ENCODE data around the gene KLHL36. TPM values are rescaled to one million over a fixed set of nuclear protein-coding genes. Genes with fewer than 3 reads are reported as not detected.

KLHL36 gene
- total RNA-seq, 1 experiment from 2014 or later = 46.0 TPM

DNA sequence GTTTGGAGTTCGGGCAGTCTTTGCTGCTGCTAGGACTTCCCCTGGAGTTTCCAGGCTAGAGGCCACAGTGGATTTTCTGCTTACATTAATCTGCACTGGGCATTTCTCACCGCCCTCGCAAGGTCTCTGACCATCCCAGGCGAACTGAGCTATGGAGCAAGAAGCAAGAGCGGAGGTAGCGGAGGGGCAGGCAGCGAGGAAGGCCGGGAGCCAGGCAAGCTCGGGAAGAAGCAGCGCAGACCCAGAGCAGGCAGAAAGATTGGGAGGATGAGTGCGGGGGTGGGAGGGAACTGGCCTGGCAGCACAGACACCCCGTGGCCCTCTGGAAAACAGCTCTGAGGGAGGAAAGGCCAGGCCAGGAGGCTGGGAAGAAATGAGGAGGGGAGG, 34.2 kb upstream of the KLHL36 start:
- POLR2A ChIA-PET = no interaction called here
- no TSS peak for BruUV-seq (replicated peaks)

GRCh38 chr16:84614623-84614967, 33.7 kb upstream of the KLHL36 start:
- Histone ChIP-seq H3K27me3 (ENCODE audit: control insufficient read depth, insufficient read depth, low read length) (no peaks in the 10 kb centered on the region), H3K36me3 (ENCODE audit: control insufficient read depth, insufficient read depth, low read length) (peaks cover 4% of the 10 kb centered on the region), H3K9me3 (ENCODE audit: control insufficient read depth, insufficient read depth, low read depth, low read length) (no peaks in the 10 kb centered on the region), H3K4me3 (ENCODE audit: low read depth in 2 of 2, low read length in 2 of 2) (peak overlapping the region in 1 of 2 experiments; percentile 84; a peak in 2 of 4 replicates), H3K4me1 (ENCODE audit: control insufficient read depth, insufficient read depth, low read length) (peaks cover 36% of the 10 kb centered on the region), H3K27ac (ENCODE audit: low read length) (peak overlapping the region; percentile 54; the same call in 1 of the 2 replicates)
- no peak for DNase-seq (ENCODE audit: low read depth, low spot score)
- ChIA-PET POLR2A (no interaction called here), CTCF (interaction anchor here (0.5 kb wide), 1 partner anchor 121 kb away, joined by 6 read pairs; no protein-coding TSS in a partner anchor)
- in situ Hi-C loops (cut with HindIII; ENCODE audit: low pct_unique_long_range_greater_than_20kb, low sequenced_read_pairs) (no loop called here), intact Hi-C loops (cut with micrococcal nuclease; ENCODE audit: unreplicated experiment) (no loop called here)
- TF ChIP-seq SIN3A (IDR thresholded peaks at IDR 0.05; ENCODE audit: borderline replicate concordance, insufficient read depth, low read depth, low read length) (no peak), POLR2AphosphoS5 (IDR thresholded peaks at IDR 0.05; ENCODE audit: low read depth, low read length) (no peak), TCF7L2 (IDR thresholded peaks at IDR 0.05; ENCODE audit: low read depth, low read length) (no peak)
- TF ChIP-seq, protein P1, sequence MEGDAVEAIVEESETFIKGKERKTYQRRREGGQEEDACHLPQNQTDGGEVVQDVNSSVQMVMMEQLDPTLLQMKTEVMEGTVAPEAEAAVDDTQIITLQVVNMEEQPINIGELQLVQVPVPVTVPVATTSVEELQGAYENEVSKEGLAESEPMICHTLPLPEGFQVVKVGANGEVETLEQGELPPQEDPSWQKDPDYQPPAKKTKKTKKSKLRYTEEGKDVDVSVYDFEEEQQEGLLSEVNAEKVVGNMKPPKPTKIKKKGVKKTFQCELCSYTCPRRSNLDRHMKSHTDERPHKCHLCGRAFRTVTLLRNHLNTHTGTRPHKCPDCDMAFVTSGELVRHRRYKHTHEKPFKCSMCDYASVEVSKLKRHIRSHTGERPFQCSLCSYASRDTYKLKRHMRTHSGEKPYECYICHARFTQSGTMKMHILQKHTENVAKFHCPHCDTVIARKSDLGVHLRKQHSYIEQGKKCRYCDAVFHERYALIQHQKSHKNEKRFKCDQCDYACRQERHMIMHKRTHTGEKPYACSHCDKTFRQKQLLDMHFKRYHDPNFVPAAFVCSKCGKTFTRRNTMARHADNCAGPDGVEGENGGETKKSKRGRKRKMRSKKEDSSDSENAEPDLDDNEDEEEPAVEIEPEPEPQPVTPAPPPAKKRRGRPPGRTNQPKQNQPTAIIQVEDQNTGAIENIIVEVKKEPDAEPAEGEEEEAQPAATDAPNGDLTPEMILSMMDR (IDR thresholded peaks at IDR 0.05) = no peak
- TF ChIP-seq, protein P2, sequence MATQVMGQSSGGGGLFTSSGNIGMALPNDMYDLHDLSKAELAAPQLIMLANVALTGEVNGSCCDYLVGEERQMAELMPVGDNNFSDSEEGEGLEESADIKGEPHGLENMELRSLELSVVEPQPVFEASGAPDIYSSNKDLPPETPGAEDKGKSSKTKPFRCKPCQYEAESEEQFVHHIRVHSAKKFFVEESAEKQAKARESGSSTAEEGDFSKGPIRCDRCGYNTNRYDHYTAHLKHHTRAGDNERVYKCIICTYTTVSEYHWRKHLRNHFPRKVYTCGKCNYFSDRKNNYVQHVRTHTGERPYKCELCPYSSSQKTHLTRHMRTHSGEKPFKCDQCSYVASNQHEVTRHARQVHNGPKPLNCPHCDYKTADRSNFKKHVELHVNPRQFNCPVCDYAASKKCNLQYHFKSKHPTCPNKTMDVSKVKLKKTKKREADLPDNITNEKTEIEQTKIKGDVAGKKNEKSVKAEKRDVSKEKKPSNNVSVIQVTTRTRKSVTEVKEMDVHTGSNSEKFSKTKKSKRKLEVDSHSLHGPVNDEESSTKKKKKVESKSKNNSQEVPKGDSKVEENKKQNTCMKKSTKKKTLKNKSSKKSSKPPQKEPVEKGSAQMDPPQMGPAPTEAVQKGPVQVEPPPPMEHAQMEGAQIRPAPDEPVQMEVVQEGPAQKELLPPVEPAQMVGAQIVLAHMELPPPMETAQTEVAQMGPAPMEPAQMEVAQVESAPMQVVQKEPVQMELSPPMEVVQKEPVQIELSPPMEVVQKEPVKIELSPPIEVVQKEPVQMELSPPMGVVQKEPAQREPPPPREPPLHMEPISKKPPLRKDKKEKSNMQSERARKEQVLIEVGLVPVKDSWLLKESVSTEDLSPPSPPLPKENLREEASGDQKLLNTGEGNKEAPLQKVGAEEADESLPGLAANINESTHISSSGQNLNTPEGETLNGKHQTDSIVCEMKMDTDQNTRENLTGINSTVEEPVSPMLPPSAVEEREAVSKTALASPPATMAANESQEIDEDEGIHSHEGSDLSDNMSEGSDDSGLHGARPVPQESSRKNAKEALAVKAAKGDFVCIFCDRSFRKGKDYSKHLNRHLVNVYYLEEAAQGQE (IDR thresholded peaks at IDR 0.05; ENCODE audit: insufficient read depth in 1 of 2, low read depth in 2 of 2, low read length in 1 of 2) = no peak
- ATAC-seq = no peak
- no TSS peak for BruUV-seq (replicated peaks)

More for the DNA sequence above, 34.2 kb upstream of the KLHL36 start:
- Histone ChIP-seq H3K27ac (ENCODE audit: low read length) (peak overlapping the region; percentile 54), H3K36me3 (ENCODE audit: control insufficient read depth, insufficient read depth, low read length) (peaks cover 4% of the 10 kb centered on the region), H3K4me1 (ENCODE audit: control insufficient read depth, insufficient read depth, low read length) (peaks cover 31% of the 10 kb centered on the region), H3K4me3 (ENCODE audit: low read depth in 2 of 2, low read length in 2 of 2) (no peak overlapping the region; a peak in 1 of 4 replicates), H3K27me3 (ENCODE audit: control insufficient read depth, insufficient read depth, low read length) (no peaks in the 10 kb centered on the region), H3K9me3 (ENCODE audit: control insufficient read depth, insufficient read depth, low read depth, low read length) (no peaks in the 10 kb centered on the region)
- DNase-seq (ENCODE audit: low read depth, low spot score) = no peak
- CTCF ChIA-PET = interaction anchor here (0.5 kb wide), 1 partner anchor 121 kb away, joined by 6 read pairs; no protein-coding TSS in a partner anchor
- ATAC-seq = no peak
- in situ Hi-C loops (cut with HindIII; ENCODE audit: low pct_unique_long_range_greater_than_20kb, low sequenced_read_pairs) (no loop called here), intact Hi-C loops (cut with micrococcal nuclease; ENCODE audit: unreplicated experiment) (no loop called here)
- no peak for TF ChIP-seq SIN3A (IDR thresholded peaks at IDR 0.05; ENCODE audit: borderline replicate concordance, insufficient read depth, low read depth, low read length)
- TF ChIP-seq, protein P1 (IDR thresholded peaks at IDR 0.05) = no peak
- TF ChIP-seq, protein P2 (IDR thresholded peaks at IDR 0.05; ENCODE audit: insufficient read depth in 1 of 2, low read depth in 2 of 2, low read length in 1 of 2) = no peak
